Lung (tissue), 12 donors: ENCODE results near the gene PUDP. TPM values are rescaled to one million over a fixed set of nuclear protein-coding genes. Genes with fewer than 3 reads are reported as not detected.

Source experiments
- ATAC-seq: fragments of 200-7000 bp; cut with Tn5 transposase; one replicate; pipeline ENCODE4 v1.9.1; 2020; ENCODE audit warnings: moderate number of reproducible peaks; ENCODE audit not compliant: insufficient read depth, low FRiP score
- DNase-seq, 3 donors: peaks; one replicate each; pipeline ENCODE4 v3.0.0-alpha.2; 2013 to 2017
- H3K27ac ChIP-seq, 2 donors: one replicate each; pipeline ENCODE4 v1.5.1; 2013; ENCODE audit warnings: mild to moderate bottlenecking in 2 of 2, moderate library complexity in 2 of 2, control low read depth in 1 of 2, inconsistent platforms in 1 of 2, low read depth in 1 of 2, low read length in 1 of 2
- H3K27me3 ChIP-seq, 3 donors: one replicate each; pipeline ENCODE4 v1.5.1; 2013; ENCODE audit warnings: low read length in 2 of 3; ENCODE audit not compliant: control insufficient read depth in 3 of 3, insufficient read depth in 3 of 3
- H3K36me3 ChIP-seq, 4 donors: one replicate each; pipeline ENCODE4 v1.5.1; 2013; ENCODE audit warnings: low read length in 4 of 4, mild to moderate bottlenecking in 1 of 4, moderate library complexity in 1 of 4; ENCODE audit not compliant: control insufficient read depth in 4 of 4, insufficient read depth in 4 of 4
- H3K4me1 ChIP-seq, 5 donors: one replicate each; pipeline ENCODE4 v1.5.1; 2013; ENCODE audit warnings: low read length in 5 of 5, mild to moderate bottlenecking in 2 of 5, moderate library complexity in 1 of 5; ENCODE audit not compliant: control insufficient read depth in 5 of 5, insufficient read depth in 5 of 5
- H3K4me3 ChIP-seq: one replicate; pipeline ENCODE4 v1.5.1; 2013; ENCODE audit warnings: mild to moderate bottlenecking, control low read depth, moderate library complexity
- H3K9ac ChIP-seq, 2 donors: one replicate each; pipeline ENCODE4 v1.5.1; 2013; ENCODE audit warnings: low read length in 2 of 2, control low read depth in 1 of 2; ENCODE audit not compliant: insufficient read depth in 1 of 2
- H3K9me3 ChIP-seq, 4 donors: one replicate each; pipeline ENCODE4 v1.5.1; 2013; ENCODE audit warnings: low read length in 3 of 4, mild to moderate bottlenecking in 1 of 4, moderate library complexity in 1 of 4; ENCODE audit not compliant: control insufficient read depth in 4 of 4, insufficient read depth in 3 of 4
- WGBS, 2 donors: extraction: QIAGEN DNeasy Blood & Tissue Kit; methylation state at CpG; one replicate each; pipeline ENCODE4 v1.1.7; 2013; 5-methylcytosine and 5-hydroxymethylcytosine counted together
- polyA plus RNA-seq, 2 donors: library from polyadenylated mRNA; stranded (reverse); fragments of 200-250 nt; gene quantifications; one replicate each; pipeline ENCODE4 v1.2.1, GENCODE V29; 2013
- total RNA-seq, 2 donors: library from RNA; depleted of rRNA in 1 of 2; stranded (reverse); fragments of >200 nt in 1 of 2; gene quantifications; one replicate each; pipeline ENCODE4 v1.2.1, GENCODE V29; 2014 to 2021
- TF ChIP-seq, protein P1 (sequence below): IDR thresholded peaks from 2 replicates; pipeline ENCODE4 v1.5.1; 2012; ENCODE audit warnings: mild to moderate bottlenecking; ENCODE audit errors: control extremely low read depth, extremely low read depth
- donor health status: control.
- donor health status: control.
- donor health status: Bipolar disorder and iron deficiency.
- donor health status: healthy.
- donor health status: DM: yes; HTN: yes; CAD: no.

The PUDP gene
- total and polyA plus RNA-seq, 4 donors: 12.1 to 24.5 (median 15.0) TPM

DNA sequence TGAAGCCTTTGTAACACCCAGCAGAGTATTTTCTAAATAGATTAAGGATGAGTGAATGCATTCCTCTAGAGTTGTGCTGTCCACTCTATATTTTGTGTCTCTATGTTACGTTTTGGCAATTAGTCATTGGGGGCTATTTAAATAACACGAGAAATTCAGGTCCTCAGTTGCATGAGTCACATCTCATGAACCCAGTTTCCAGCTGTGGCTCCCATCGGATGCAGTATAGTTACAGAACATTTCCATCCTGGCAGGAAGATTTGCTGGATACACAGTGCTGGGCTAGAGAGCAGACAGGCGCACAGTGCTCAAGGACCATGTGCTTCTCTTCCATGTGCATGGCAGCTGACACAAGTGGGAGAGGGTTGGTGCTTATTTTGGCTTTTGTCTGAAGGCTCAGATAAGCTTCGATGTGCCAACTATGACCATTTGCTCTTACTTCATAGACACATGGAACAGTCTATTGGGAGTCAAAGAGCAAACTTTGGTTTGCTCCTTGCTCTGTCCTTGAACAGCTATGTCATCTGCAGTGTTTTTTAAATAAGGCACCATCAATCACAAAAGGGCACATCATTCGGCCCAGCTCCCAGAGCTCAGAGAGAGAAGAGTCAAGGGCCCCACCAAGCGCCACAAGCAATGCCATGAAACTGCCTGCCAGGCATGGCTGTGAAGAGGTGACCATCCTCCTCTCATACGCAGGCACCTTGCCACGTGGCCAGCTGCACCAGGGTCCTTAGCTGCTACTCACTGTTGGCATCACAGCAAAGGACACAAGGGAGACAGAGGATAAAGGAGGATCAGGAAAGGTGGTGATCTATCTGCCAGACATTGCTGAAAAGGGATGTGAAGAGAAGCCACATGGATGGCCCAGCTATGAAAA, 8.5 kb downstream of the PUDP start:
- peaks cover 0 to 17% (median 4%) of the 10 kb centered on the region in 3 donors for H3K27me3 ChIP-seq
- ATAC-seq (no peak), DNase-seq (no peak)
- H3K9ac ChIP-seq: no peak overlapping the region
- whole genome bisulfite sequencing, 2 donors: 92% methylated on average over 9 of the region's 9 CpGs
- peaks cover 0 to 2% (median 0%) of the 10 kb centered on the region in 4 donors for H3K9me3 ChIP-seq
- TF ChIP-seq, protein P1, sequence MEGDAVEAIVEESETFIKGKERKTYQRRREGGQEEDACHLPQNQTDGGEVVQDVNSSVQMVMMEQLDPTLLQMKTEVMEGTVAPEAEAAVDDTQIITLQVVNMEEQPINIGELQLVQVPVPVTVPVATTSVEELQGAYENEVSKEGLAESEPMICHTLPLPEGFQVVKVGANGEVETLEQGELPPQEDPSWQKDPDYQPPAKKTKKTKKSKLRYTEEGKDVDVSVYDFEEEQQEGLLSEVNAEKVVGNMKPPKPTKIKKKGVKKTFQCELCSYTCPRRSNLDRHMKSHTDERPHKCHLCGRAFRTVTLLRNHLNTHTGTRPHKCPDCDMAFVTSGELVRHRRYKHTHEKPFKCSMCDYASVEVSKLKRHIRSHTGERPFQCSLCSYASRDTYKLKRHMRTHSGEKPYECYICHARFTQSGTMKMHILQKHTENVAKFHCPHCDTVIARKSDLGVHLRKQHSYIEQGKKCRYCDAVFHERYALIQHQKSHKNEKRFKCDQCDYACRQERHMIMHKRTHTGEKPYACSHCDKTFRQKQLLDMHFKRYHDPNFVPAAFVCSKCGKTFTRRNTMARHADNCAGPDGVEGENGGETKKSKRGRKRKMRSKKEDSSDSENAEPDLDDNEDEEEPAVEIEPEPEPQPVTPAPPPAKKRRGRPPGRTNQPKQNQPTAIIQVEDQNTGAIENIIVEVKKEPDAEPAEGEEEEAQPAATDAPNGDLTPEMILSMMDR: no peak
- peaks cover 0 to 5% (median 0%) of the 10 kb centered on the region in 5 donors for H3K4me1 ChIP-seq
- H3K4me3 ChIP-seq: no peak overlapping the region
- no peak overlapping the region for H3K27ac ChIP-seq
- H3K36me3 ChIP-seq: peaks cover 0 to 2% (median 0%) of the 10 kb centered on the region in 4 donors

DNA sequence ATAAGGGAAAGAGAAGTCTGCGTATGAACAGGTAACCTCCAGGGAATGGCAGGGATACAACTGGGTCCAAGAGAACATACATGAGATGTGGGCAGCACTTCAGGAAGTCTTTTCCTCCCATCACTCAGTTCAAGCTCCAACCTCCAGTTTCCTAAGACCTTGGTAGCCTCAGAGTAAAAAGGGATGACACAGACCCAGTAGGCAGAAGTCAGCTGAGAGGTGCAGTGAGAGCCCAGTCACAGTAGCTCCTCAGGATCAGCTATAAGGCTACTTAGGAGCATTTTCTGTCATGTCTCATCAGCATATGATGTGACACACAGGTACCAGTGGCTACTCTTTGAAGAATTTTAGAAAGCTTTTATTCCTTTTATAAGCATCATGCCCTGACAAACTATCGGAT, 13.0 kb downstream of the PUDP start:
- Histone ChIP-seq H3K4me3 (no peak overlapping the region), H3K9ac (no peak overlapping the region), H3K27ac (no peak overlapping the region), H3K9me3 (peaks cover 0 to 2% (median 0%) of the 10 kb centered on the region in 4 donors), H3K4me1 (peaks cover 0 to 12% (median 6%) of the 10 kb centered on the region in 5 donors), H3K36me3 (no peaks in the 10 kb centered on the region), H3K27me3 (peaks cover 0 to 6% (median 2%) of the 10 kb centered on the region in 3 donors)
- ATAC-seq: no peak
- DNase-seq: no peak
- 94 to 95% methylated on average over 2 of the region's 2 CpGs for WGBS, 2 donors
- TF ChIP-seq, protein P1: no peak

- no peak overlapping the region for H3K9ac ChIP-seq
- WGBS, 2 donors: 29 to 46% methylated on average over 8 of the region's 8 CpGs
- peaks cover 0 to 6% (median 2%) of the 10 kb centered on the region in 3 donors for H3K27me3 ChIP-seq
- H3K9me3 ChIP-seq: no peaks in the 10 kb centered on the region
- TF ChIP-seq, protein P1: no peak
- ATAC-seq (no peak), DNase-seq (peak in 1 of 3 donors; percentile 22)
- no peaks in the 10 kb centered on the region for H3K36me3 ChIP-seq
- H3K4me3 ChIP-seq: no peak overlapping the region
- peaks cover 0 to 12% (median 6%) of the 10 kb centered on the region in 5 donors for H3K4me1 ChIP-seq
- H3K27ac ChIP-seq: peak overlapping the region in 1 of 2 donors; percentile 80
Observed at GRCh38 chrX:7133050-7133440, 14.9 kb downstream of the PUDP start.
